Hippocampal formation (tissue), 2 donors: ENCODE data around the gene FARP1.

Source experiments
- DNase-seq, 2 donors: peaks; one replicate each; lab custom pipeline; 2025; lab: John Stamatoyannopoulos, UW

Gene FARP1

DNA sequence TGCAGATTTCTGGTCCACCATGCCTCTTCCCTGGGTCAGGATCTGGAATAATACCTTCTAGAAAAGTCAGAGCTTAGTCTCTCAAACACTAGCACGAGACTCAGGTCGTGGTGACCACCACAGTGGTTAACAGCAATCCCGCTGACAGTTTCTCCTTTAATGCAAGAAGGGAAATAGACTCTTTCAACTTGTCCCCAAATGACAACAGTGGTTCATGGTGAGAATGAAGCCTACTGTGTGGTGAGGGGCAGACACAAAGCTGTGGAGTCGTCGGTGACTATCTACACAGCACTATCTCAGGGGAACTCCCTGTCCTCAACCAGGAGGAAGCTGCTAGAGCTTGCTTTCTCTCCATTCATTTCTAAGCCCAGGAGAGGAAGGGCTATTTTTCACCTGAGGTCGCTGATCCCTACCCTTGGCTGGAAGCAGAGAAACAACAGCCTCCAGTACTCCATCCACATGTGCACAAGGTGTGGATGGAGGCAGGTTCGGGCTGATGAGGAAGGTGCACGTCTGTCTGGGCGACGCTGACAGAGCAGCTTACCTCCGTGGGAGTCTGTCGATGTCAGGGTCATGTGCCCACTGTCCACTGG lies 361.6 kb downstream of the FARP1 start:
- DNase-seq = no peak
